WTC11 (cell line): ENCODE data around the gene BMPR1B. TPM values are rescaled to one million over a fixed set of nuclear protein-coding genes. Genes with fewer than 3 reads are reported as not detected.

Source experiments
- ATAC-seq: fragments of 200-7000 bp; cut with Tn5 transposase; 2 replicates; pipeline ENCODE4 v1.10.0; 2021; ENCODE audit warnings: mild to moderate bottlenecking, moderate library complexity
- CTCF ChIA-PET: fragments of 300-600 bp; sonication (Branson Sonifier 250); formaldehyde crosslinking; loops from one replicate; lab custom pipeline; 2021; ENCODE audit warnings: antibody characterized with exemption; lab: Charles Lee
- POLR2A ChIA-PET: fragments of 350-600 bp; sonication (Branson Sonifier 250); formaldehyde crosslinking; loops from one replicate; lab custom pipeline; 2021; ENCODE audit warnings: antibody characterized with exemption; lab: Charles Lee
- DNase-seq: peaks from one replicate; pipeline ENCODE4 v3.0.0; 2021; ENCODE audit warnings: low spot score
- H3K27ac Mint-ChIP-seq: 2 replicates; pipeline ENCODE4 v1.8.0; 2021; ENCODE audit warnings: mixed read lengths
- H3K27me3 Mint-ChIP-seq: 2 replicates; pipeline ENCODE4 v1.8.0; 2021; ENCODE audit warnings: low read depth, mild to moderate bottlenecking, moderate library complexity, mixed read lengths
- H3K36me3 Mint-ChIP-seq: 2 replicates; pipeline ENCODE4 v1.8.0; 2021; ENCODE audit warnings: mixed read lengths
- H3K4me1 Mint-ChIP-seq: 2 replicates; pipeline ENCODE4 v1.8.0; 2022; ENCODE audit warnings: mixed read lengths
- H3K4me3 Mint-ChIP-seq: 2 replicates; pipeline ENCODE4 v1.8.0; 2021; ENCODE audit warnings: mild to moderate bottlenecking, moderate library complexity, mixed read lengths
- H3K9me3 Mint-ChIP-seq: 2 replicates; pipeline ENCODE4 v1.8.0; 2021; ENCODE audit warnings: mixed read lengths
- ATF6 ChIP-seq: sonication (generic); formaldehyde crosslinking; IDR thresholded peaks from 2 replicates; pipeline ENCODE4 v1.8.1; 2023; ENCODE audit warnings: mild to moderate bottlenecking, missing genetic modification reagents
- CTCF ChIP-seq: fragments of 200-600 bp; IDR thresholded peaks from 2 replicates; pipeline ENCODE4 v1.8.0; 2022; ENCODE audit warnings: antibody characterized with exemption
- ESRRA ChIP-seq: sonication (generic); formaldehyde crosslinking; IDR thresholded peaks from 2 replicates; pipeline ENCODE4 v1.8.1; 2022; ENCODE audit warnings: mild to moderate bottlenecking, missing genetic modification reagents, borderline replicate concordance
- FOXP1 ChIP-seq: sonication (generic); formaldehyde crosslinking; IDR thresholded peaks from 2 replicates; pipeline ENCODE4 v1.8.0; 2022; ENCODE audit warnings: missing genetic modification reagents, mild to moderate bottlenecking, moderate library complexity, borderline replicate concordance
- MAX ChIP-seq: sonication (generic); formaldehyde crosslinking; IDR thresholded peaks from 2 replicates; pipeline ENCODE4 v1.8.0; 2022; ENCODE audit warnings: mild to moderate bottlenecking, missing genetic modification reagents
- NFE2L1 ChIP-seq: sonication (generic); formaldehyde crosslinking; IDR thresholded peaks from 2 replicates; pipeline ENCODE4 v1.8.1; 2023; ENCODE audit warnings: missing genetic modification reagents
- OVOL2 ChIP-seq: fragments of 250-450 bp; sonication (Bioruptor Pico); IDR thresholded peaks from 2 replicates; pipeline ENCODE4 v1.9.0; 2021; ENCODE audit warnings: mild to moderate bottlenecking, borderline replicate concordance
- PRDM15 ChIP-seq: sonication (generic); formaldehyde crosslinking; IDR thresholded peaks from 2 replicates; pipeline ENCODE4 v1.8.0; 2022; ENCODE audit warnings: missing genetic modification reagents
- SMAD3 ChIP-seq: sonication (generic); formaldehyde crosslinking; IDR thresholded peaks from 2 replicates; pipeline ENCODE4 v1.8.0; 2022; ENCODE audit warnings: missing genetic modification reagents, mild to moderate bottlenecking, borderline replicate concordance
- ZNF512 ChIP-seq: sonication (generic); formaldehyde crosslinking; IDR thresholded peaks from 2 replicates; pipeline ENCODE4 v1.8.1; 2022; ENCODE audit warnings: missing genetic modification reagents, borderline replicate concordance
- ZNF671 ChIP-seq: fragments of 250-450 bp; sonication (Bioruptor Pico); IDR thresholded peaks from 2 replicates; pipeline ENCODE4 v1.8.0; 2021; ENCODE audit warnings: mild to moderate bottlenecking
- ZSCAN18 ChIP-seq: fragments of 250-450 bp; sonication (Bioruptor Pico); IDR thresholded peaks from 2 replicates; pipeline ENCODE4 v2.1.2; 2022; ENCODE audit warnings: mild to moderate bottlenecking, moderate library complexity
- total RNA-seq: library from RNA; stranded (reverse); gene quantifications from 3 replicates; pipeline ENCODE4 v1.2.3, GENCODE V29; 2021
- TF ChIP-seq, protein P1 (sequence below): sonication (generic); formaldehyde crosslinking; IDR thresholded peaks from 2 replicates; pipeline ENCODE4 v1.8.1; 2023; ENCODE audit warnings: mild to moderate bottlenecking, missing genetic modification reagents
- TF ChIP-seq, protein P2 (sequence below): sonication (generic); formaldehyde crosslinking; IDR thresholded peaks from 2 replicates; pipeline ENCODE4 v1.8.1; 2023; ENCODE audit warnings: mild to moderate bottlenecking, missing genetic modification reagents, moderate library complexity
- TF ChIP-seq, protein P3 (sequence below): sonication (generic); formaldehyde crosslinking; IDR thresholded peaks from 2 replicates; pipeline ENCODE4 v1.8.0; 2022; ENCODE audit warnings: mild to moderate bottlenecking, missing genetic modification reagents
- TF ChIP-seq, protein P4 (sequence below): sonication (generic); formaldehyde crosslinking; conservative IDR thresholded peaks from 2 replicates; pipeline ENCODE4 v1.8.1; 2022; ENCODE audit warnings: mild to moderate bottlenecking, missing genetic modification reagents
- TF ChIP-seq, protein P5 (sequence below): sonication (generic); formaldehyde crosslinking; IDR thresholded peaks from 2 replicates; pipeline ENCODE4 v1.8.0; 2022; ENCODE audit warnings: mild to moderate bottlenecking, missing genetic modification reagents

BMPR1B gene
- total RNA-seq, 1 experiment from 2014 or later = 0.77 TPM

DNA sequence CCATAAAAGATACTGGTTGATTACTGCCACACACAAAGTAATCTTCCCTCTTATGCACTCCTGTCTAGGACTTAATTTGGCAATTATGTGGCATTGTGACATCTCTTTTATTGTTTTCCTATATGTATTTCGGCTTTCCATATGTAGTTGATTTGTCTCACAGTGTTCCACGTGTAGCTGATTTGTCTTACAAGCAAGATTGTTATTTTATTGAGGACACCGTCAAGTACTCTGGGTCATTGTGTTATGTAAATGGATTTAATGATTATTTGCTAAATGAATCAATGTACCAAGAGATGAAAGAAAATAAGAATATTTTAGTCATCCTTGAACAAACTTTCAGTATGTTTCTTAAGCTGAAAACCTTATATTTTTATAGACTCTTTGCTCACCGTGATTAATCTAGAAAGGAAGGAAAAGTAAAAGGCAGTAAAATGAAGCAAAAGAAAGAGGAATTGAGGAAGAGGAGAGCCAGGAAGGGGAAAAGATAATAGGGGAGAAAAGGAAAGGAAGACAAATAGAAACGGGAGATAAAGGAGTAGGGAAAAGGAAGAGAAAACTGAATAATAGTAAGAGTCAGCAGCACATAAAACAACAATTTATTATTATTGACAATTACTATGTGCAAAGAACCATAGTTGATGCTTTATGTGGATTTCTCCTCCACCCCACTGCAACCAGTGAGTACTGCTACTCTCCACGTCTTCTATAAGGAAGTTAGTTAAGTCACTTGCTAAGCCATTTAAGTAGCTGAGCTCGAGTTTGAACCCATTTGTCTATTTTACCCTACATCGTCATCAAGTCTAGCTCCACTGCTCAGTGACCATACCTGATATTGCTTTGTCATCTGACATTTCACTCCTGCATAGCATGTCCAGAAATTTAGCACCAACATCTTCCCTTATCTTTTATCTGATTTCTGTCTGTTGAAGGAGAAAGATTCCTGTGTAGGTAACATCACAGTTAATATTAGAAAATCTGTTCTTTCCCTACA, 336.5 kb downstream of the BMPR1B start:
- CTCF ChIA-PET = no interaction called here
- Mint-ChIP-seq H3K4me1 (no peaks in the 10 kb centered on the region), H3K36me3 (no peaks in the 10 kb centered on the region), H3K9me3 (no peaks in the 10 kb centered on the region), H3K4me3 (no peak overlapping the region), H3K27me3 (no peaks in the 10 kb centered on the region), H3K27ac (no peak overlapping the region)
- no peak for ATAC-seq
- no peak for DNase-seq
- no peak for TF ChIP-seq MAX
- TF ChIP-seq, protein P1, sequence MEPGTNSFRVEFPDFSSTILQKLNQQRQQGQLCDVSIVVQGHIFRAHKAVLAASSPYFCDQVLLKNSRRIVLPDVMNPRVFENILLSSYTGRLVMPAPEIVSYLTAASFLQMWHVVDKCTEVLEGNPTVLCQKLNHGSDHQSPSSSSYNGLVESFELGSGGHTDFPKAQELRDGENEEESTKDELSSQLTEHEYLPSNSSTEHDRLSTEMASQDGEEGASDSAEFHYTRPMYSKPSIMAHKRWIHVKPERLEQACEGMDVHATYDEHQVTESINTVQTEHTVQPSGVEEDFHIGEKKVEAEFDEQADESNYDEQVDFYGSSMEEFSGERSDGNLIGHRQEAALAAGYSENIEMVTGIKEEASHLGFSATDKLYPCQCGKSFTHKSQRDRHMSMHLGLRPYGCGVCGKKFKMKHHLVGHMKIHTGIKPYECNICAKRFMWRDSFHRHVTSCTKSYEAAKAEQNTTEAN = no peak
- no peak for TF ChIP-seq NFE2L1 (CRISPR knock-in tag)
- no peak for TF ChIP-seq SMAD3 (CRISPR knock-in tag)
- TF ChIP-seq, protein P2, sequence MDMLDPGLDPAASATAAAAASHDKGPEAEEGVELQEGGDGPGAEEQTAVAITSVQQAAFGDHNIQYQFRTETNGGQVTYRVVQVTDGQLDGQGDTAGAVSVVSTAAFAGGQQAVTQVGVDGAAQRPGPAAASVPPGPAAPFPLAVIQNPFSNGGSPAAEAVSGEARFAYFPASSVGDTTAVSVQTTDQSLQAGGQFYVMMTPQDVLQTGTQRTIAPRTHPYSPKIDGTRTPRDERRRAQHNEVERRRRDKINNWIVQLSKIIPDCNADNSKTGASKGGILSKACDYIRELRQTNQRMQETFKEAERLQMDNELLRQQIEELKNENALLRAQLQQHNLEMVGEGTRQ (CRISPR knock-in tag) = no peak
- TF ChIP-seq, protein P3, sequence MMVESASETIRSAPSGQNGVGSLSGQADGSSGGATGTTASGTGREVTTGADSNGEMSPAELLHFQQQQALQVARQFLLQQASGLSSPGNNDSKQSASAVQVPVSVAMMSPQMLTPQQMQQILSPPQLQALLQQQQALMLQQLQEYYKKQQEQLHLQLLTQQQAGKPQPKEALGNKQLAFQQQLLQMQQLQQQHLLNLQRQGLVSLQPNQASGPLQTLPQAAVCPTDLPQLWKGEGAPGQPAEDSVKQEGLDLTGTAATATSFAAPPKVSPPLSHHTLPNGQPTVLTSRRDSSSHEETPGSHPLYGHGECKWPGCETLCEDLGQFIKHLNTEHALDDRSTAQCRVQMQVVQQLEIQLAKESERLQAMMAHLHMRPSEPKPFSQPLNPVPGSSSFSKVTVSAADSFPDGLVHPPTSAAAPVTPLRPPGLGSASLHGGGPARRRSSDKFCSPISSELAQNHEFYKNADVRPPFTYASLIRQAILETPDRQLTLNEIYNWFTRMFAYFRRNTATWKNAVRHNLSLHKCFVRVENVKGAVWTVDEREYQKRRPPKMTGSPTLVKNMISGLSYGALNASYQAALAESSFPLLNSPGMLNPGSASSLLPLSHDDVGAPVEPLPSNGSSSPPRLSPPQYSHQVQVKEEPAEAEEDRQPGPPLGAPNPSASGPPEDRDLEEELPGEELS (CRISPR knock-in tag) = no peak
- no peak for TF ChIP-seq ESRRA (CRISPR knock-in tag)
- TF ChIP-seq CTCF = no peak
- no peak for TF ChIP-seq ZNF671 (CRISPR knock-in tag)
- TF ChIP-seq OVOL2 (CRISPR knock-in tag) = no peak
- TF ChIP-seq, protein P4, sequence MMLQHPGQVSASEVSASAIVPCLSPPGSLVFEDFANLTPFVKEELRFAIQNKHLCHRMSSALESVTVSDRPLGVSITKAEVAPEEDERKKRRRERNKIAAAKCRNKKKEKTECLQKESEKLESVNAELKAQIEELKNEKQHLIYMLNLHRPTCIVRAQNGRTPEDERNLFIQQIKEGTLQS (CRISPR knock-in tag) = no peak
- no peak for TF ChIP-seq FOXP1
- no peak for TF ChIP-seq PRDM15
- no peak for TF ChIP-seq ZSCAN18 (CRISPR knock-in tag)
- TF ChIP-seq ATF6 (CRISPR knock-in tag) = no peak
- TF ChIP-seq, protein P5, sequence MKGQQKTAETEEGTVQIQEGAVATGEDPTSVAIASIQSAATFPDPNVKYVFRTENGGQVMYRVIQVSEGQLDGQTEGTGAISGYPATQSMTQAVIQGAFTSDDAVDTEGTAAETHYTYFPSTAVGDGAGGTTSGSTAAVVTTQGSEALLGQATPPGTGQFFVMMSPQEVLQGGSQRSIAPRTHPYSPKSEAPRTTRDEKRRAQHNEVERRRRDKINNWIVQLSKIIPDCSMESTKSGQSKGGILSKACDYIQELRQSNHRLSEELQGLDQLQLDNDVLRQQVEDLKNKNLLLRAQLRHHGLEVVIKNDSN (CRISPR knock-in tag) = no peak
- no peak for TF ChIP-seq ZNF512
- POLR2A ChIA-PET = interaction anchor here (0.6 kb wide), 2 partner anchors 760 to 810 kb away, joined by 3 to 4 read pairs; no protein-coding TSS in a partner anchor
